Measurements from ENCODE around the gene MRPL51. TPM values are rescaled to one million over a fixed set of nuclear protein-coding genes. Genes with fewer than 3 reads are reported as not detected.

Gene MRPL51
- total RNA-seq = 84.3 and 110 TPM in 2 replicates

GRCh38 chr12:6492838-6493496, at the start of gene MRPL51:
Gene MRPL51, minus strand, starts transcription at chr12:6493262. Its CDS starts 126 bp downstream, at chr12:6493136.

GRCh38 chr12:6533923-6534694, 41.0 kb upstream of the MRPL51 start, which contains the start of gene GAPDH:
Gene GAPDH, plus strand, starts transcription at chr12:6534517. Its CDS starts 316 bp downstream, at chr12:6534833.

GRCh38 chr12:6493497-6494257, 615 bp upstream of the MRPL51 start, which contains the start of gene NCAPD2:
Gene NCAPD2, plus strand, starts transcription at chr12:6494102. Its CDS starts 997 bp downstream, at chr12:6495099.

GRCh38 chr12:6470375-6471163, 22.5 kb downstream of the MRPL51 start, which contains the start of gene VAMP1:
Gene VAMP1, minus strand, starts transcription at chr12:6470677. Its CDS starts 146 bp downstream, at chr12:6470531.

GRCh38 chr12:6451348-6452244, 41.5 kb downstream of the MRPL51 start, which contains the start of gene TAPBPL:
Gene TAPBPL, plus strand, starts transcription at chr12:6452042. Its CDS starts 207 bp downstream, at chr12:6452249.

GRCh38 chr12:6444704-6445688, 48.1 kb downstream of the MRPL51 start, which contains the start of gene CD27:
Gene CD27, plus strand, starts transcription at chr12:6444955. Its CDS starts 141 bp downstream, at chr12:6445096.

Other genes starting within 250 kb of the MRPL51 start
- gene PLEKHG6, start 182.6 kb downstream of the MRPL51 start, total RNA-seq = 0.26 and 0.32 TPM in 2 replicates
- 241 and 342 TPM in 2 replicates for gene TNFRSF1A, start 151.2 kb downstream of the MRPL51 start, total RNA-seq
- 1.3 and 5.2 TPM in 2 replicates for gene SCNN1A, start 117.7 kb downstream of the MRPL51 start, total RNA-seq
- 131 and 197 TPM in 2 replicates for gene LTBR, start 109.1 kb downstream of the MRPL51 start, total RNA-seq
- gene CD27, start 48.3 kb downstream of the MRPL51 start, total RNA-seq = not detected in 2 replicates
- gene TAPBPL, start 41.2 kb downstream of the MRPL51 start, total RNA-seq = 5.8 and 14.5 TPM in 2 replicates
- 2.6 and 20.4 TPM in 2 replicates for gene VAMP1, start 22.6 kb downstream of the MRPL51 start, total RNA-seq
- 40.1 and 98.9 TPM in 2 replicates for gene NCAPD2, start 840 bp upstream of the MRPL51 start, total RNA-seq
- gene GAPDH, start 41.3 kb upstream of the MRPL51 start, total RNA-seq = 6,589 and 9,177 TPM in 2 replicates
- gene IFFO1, start 62.8 kb upstream of the MRPL51 start, total RNA-seq = 7.5 and 7.7 TPM in 2 replicates
- 6.9 and 17.1 TPM in 2 replicates for gene NOP2, start 75.0 kb upstream of the MRPL51 start, total RNA-seq
- 210 and 238 TPM in 2 replicates for gene CHD4, start 114.1 kb upstream of the MRPL51 start, total RNA-seq
- gene LPAR5, start 142.7 kb upstream of the MRPL51 start, total RNA-seq = 0.65 TPM in 1 of 2 replicates, not detected in the other
- gene ACRBP, start 154.2 kb upstream of the MRPL51 start, total RNA-seq = 0.13 and 0.72 TPM in 2 replicates
- 24.4 and 89.2 TPM in 2 replicates for gene ING4, start 169.9 kb upstream of the MRPL51 start, total RNA-seq
- 16.8 and 39.4 TPM in 2 replicates for gene ZNF384, start 196.1 kb upstream of the MRPL51 start, total RNA-seq
- 0.52 and 5.9 TPM in 2 replicates for gene PIANP, start 207.6 kb upstream of the MRPL51 start, total RNA-seq
- 50.6 and 80.7 TPM in 2 replicates for gene COPS7A, start 230.8 kb upstream of the MRPL51 start, total RNA-seq